ENCODE results near the gene ADAM10.

The ADAM10 gene

DNA sequence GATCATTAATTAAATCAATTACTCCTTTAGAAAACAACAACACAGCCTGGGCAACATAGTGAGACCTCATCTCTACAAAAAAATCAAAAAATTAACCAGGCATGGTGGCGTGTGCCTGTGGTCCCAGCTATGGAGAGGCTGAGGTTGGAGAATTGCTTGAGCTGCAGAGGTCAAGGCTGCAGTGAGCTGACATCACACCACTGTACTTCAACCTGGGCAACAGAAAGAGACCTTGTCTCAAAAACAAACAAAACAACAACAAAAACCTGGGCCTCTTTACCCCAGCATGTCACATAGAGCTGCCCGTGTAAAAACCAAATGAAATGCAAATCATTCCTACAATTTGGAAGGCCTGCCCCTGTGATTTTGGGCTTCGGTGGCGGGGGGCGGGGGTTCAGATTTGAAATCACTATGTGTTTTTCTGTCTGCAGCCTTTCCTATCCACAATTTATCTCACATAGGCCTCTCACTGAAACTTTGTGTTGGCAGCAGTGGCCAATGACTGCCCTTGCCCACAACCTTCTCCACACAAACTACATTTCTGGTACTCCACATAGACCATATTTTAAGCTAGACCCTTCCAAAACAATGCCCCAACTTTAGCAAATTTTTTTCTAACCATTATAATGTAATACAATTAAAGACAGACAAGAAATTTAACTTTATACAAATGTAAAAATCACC is 6.5 kb downstream of the ADAM10 start:
- Histone ChIP-seq H3K9ac (ENCODE audit: low read depth, low read length, poor library complexity) (no peak overlapping the region), H3K23ac (ENCODE audit: low read depth, low read length, poor library complexity) (no peak overlapping the region), H3K27me3 (ENCODE audit: control insufficient read depth in 3 of 3, insufficient read depth in 3 of 3, low read depth in 1 of 3, low read length in 3 of 3) (no peaks in the 10 kb centered on the region), H2BK120ac (ENCODE audit: low read depth, low read length) (no peak overlapping the region), H3K4me2 (ENCODE audit: insufficient read depth, low read length, poor library complexity, severe bottlenecking) (no peak overlapping the region), H3K14ac (ENCODE audit: low read length) (no peak overlapping the region), H4K8ac (ENCODE audit: low read depth, low read length) (no peak overlapping the region), H2AK5ac (ENCODE audit: low read depth, low read length) (no peak overlapping the region), H3K4ac (ENCODE audit: low read length) (no peak overlapping the region), H3K9me3 (replicated peaks in 1 of 2; ENCODE audit: control insufficient read depth in 2 of 2, insufficient read depth in 1 of 2, low read depth in 1 of 2, low read length in 2 of 2) (peaks cover 0 to 3% of the 10 kb centered on the region in 2 donors), H2BK5ac (ENCODE audit: low read length) (no peak overlapping the region), H2BK15ac (ENCODE audit: low read length) (no peak overlapping the region), H2BK12ac (ENCODE audit: low read length) (no peak overlapping the region), H3K4me1 (ENCODE audit: control insufficient read depth in 2 of 2, insufficient read depth in 1 of 2, low read depth in 1 of 2, low read length in 2 of 2) (peaks cover 3 to 5% of the 10 kb centered on the region in 2 donors), H3K18ac (ENCODE audit: low read length) (no peak overlapping the region), H3K4me3 (ENCODE audit: low read length in 2 of 2) (no peak overlapping the region), H2AFZ (ENCODE audit: low read length) (no peak overlapping the region), H3K36me3 (replicated peaks in 1 of 2; ENCODE audit: control insufficient read depth in 2 of 2, insufficient read depth in 2 of 2, low read length in 2 of 2) (peaks cover 0 to 4% of the 10 kb centered on the region in 2 donors), H4K91ac (ENCODE audit: low read depth, low read length, poor library complexity) (no peak overlapping the region), H3K79me1 (ENCODE audit: low read depth, low read length) (peaks cover 6% of the 10 kb centered on the region), H3K27ac (replicated peaks; ENCODE audit: low read length) (no peak overlapping the region)
- no CpG with 5 or more reads among the region's 5 CpGs for WGBS, 2 donors (ENCODE audit: extremely low coverage in 2 of 2, insufficient read length in 2 of 2, insufficient replicate concordance in 1 of 2)
- DNase-seq (ENCODE audit: low spot score), result no peak

DNA sequence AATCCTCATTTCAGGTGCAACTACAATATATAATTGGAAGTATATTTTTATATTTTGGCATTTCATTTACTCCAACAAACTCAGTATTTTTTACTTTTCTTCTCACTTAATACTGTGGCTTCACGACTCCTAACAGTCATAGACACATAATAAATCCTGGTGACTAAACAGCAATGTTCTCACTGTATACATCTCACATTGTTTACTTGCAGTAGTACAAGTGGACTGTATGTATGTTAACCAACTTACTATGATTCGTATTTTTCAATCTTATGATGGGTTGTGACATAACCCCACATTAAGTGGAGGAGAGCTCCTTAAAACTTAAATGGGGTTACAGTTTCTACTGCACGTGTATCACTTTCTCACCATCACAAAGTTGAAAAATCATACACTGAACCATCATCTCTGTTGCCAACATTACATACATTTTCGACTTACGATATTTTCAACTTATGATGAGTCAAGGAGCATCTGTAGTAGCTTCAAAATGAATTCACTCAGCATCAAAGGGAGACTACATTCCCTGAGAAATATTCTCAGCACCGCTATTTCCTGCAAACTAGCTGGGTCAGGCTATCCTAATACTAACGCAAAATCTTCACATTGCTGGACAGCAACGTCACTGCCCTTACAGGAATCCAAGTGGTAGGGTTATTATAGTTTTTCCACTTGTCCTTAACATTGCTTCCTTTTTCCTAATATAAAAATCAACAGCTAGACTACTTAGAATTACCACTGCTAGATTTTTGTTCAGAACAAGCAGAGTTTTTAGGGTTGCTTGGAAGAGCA is 7.3 kb downstream of the ADAM10 start:
- H3K27me3 ChIP-seq (ENCODE audit: control insufficient read depth in 3 of 3, insufficient read depth in 3 of 3, low read depth in 1 of 3, low read length in 3 of 3), result no peaks in the 10 kb centered on the region
- no peak for DNase-seq (ENCODE audit: low spot score)
- peaks cover 0 to 3% of the 10 kb centered on the region in 2 donors for H3K9me3 ChIP-seq (replicated peaks in 1 of 2; ENCODE audit: control insufficient read depth in 2 of 2, insufficient read depth in 1 of 2, low read depth in 1 of 2, low read length in 2 of 2)
- H4K8ac ChIP-seq (ENCODE audit: low read depth, low read length), result no peak overlapping the region
- H2BK5ac ChIP-seq (ENCODE audit: low read length), result no peak overlapping the region
- peaks cover 3% of the 10 kb centered on the region in 2 donors for H3K4me1 ChIP-seq (ENCODE audit: control insufficient read depth in 2 of 2, insufficient read depth in 1 of 2, low read depth in 1 of 2, low read length in 2 of 2)
- no peak overlapping the region for H3K18ac ChIP-seq (ENCODE audit: low read length)
- no peak overlapping the region for H3K4me3 ChIP-seq (ENCODE audit: low read length in 2 of 2)
- no peak overlapping the region for H3K23ac ChIP-seq (ENCODE audit: low read depth, low read length, poor library complexity)
- no peak overlapping the region for H2AFZ ChIP-seq (ENCODE audit: low read length)
- no peak overlapping the region for H3K14ac ChIP-seq (ENCODE audit: low read length)
- H2BK15ac ChIP-seq (ENCODE audit: low read length), result no peak overlapping the region
- WGBS, 2 donors (ENCODE audit: extremely low coverage in 2 of 2, insufficient read length in 2 of 2, insufficient replicate concordance in 1 of 2), result no CpG with 5 or more reads among the region's 8 CpGs
- H2AK5ac ChIP-seq (ENCODE audit: low read depth, low read length), result no peak overlapping the region
- H4K91ac ChIP-seq (ENCODE audit: low read depth, low read length, poor library complexity), result no peak overlapping the region
- no peak overlapping the region for H3K9ac ChIP-seq (ENCODE audit: low read depth, low read length, poor library complexity)
- no peak overlapping the region for H3K27ac ChIP-seq (replicated peaks; ENCODE audit: low read length)
- H3K4me2 ChIP-seq (ENCODE audit: insufficient read depth, low read length, poor library complexity, severe bottlenecking), result no peak overlapping the region
- no peak overlapping the region for H2BK12ac ChIP-seq (ENCODE audit: low read length)
- no peak overlapping the region for H3K4ac ChIP-seq (ENCODE audit: low read length)
- no peak overlapping the region for H2BK120ac ChIP-seq (ENCODE audit: low read depth, low read length)
- peaks cover 0 to 4% of the 10 kb centered on the region in 2 donors for H3K36me3 ChIP-seq (replicated peaks in 1 of 2; ENCODE audit: control insufficient read depth in 2 of 2, insufficient read depth in 2 of 2, low read length in 2 of 2)
- peaks cover 6% of the 10 kb centered on the region for H3K79me1 ChIP-seq (ENCODE audit: low read depth, low read length)

DNA sequence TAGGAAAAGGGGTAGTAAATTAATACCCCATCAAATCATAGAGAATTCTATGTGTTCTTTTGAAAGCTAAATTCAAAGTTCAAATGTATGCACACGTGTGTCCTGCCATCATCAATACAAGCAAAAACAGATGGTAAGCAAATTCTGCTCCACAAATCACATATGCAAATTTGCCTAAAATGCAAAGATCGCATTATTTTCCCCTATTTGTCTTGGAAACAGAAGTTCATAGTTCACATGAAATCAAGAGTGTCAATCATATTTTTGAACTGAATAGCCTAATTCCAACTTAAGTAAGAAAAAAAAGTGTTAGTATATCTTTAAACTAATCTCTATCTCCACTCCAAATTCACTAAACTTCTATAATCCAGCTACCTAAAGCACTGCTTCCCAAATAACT is 8.5 kb downstream of the ADAM10 start:
- Histone ChIP-seq H3K4me2 (ENCODE audit: insufficient read depth, low read length, poor library complexity, severe bottlenecking) (no peak overlapping the region), H3K27ac (replicated peaks; ENCODE audit: low read length) (no peak overlapping the region), H4K91ac (ENCODE audit: low read depth, low read length, poor library complexity) (no peak overlapping the region), H2BK15ac (ENCODE audit: low read length) (no peak overlapping the region), H3K4me1 (ENCODE audit: control insufficient read depth in 2 of 2, insufficient read depth in 1 of 2, low read depth in 1 of 2, low read length in 2 of 2) (peaks cover 2 to 3% of the 10 kb centered on the region in 2 donors), H3K4me3 (ENCODE audit: low read length in 2 of 2) (no peak overlapping the region), H3K9me3 (replicated peaks in 1 of 2; ENCODE audit: control insufficient read depth in 2 of 2, insufficient read depth in 1 of 2, low read depth in 1 of 2, low read length in 2 of 2) (peaks cover 0 to 3% of the 10 kb centered on the region in 2 donors), H2BK12ac (ENCODE audit: low read length) (no peak overlapping the region), H2AK5ac (ENCODE audit: low read depth, low read length) (no peak overlapping the region), H3K18ac (ENCODE audit: low read length) (no peak overlapping the region), H3K9ac (ENCODE audit: low read depth, low read length, poor library complexity) (no peak overlapping the region), H2BK120ac (ENCODE audit: low read depth, low read length) (no peak overlapping the region), H4K8ac (ENCODE audit: low read depth, low read length) (no peak overlapping the region), H2BK5ac (ENCODE audit: low read length) (no peak overlapping the region), H3K4ac (ENCODE audit: low read length) (no peak overlapping the region), H3K36me3 (replicated peaks in 1 of 2; ENCODE audit: control insufficient read depth in 2 of 2, insufficient read depth in 2 of 2, low read length in 2 of 2) (peaks cover 0 to 4% of the 10 kb centered on the region in 2 donors), H3K14ac (ENCODE audit: low read length) (no peak overlapping the region), H3K23ac (ENCODE audit: low read depth, low read length, poor library complexity) (no peak overlapping the region), H3K79me1 (ENCODE audit: low read depth, low read length) (peaks cover 6% of the 10 kb centered on the region), H3K27me3 (ENCODE audit: control insufficient read depth in 3 of 3, insufficient read depth in 3 of 3, low read depth in 1 of 3, low read length in 3 of 3) (no peaks in the 10 kb centered on the region), H2AFZ (ENCODE audit: low read length) (no peak overlapping the region)
- no peak for DNase-seq (ENCODE audit: low spot score)
- no CpG with 5 or more reads among the region's 2 CpGs for WGBS, 2 donors (ENCODE audit: extremely low coverage in 2 of 2, insufficient read length in 2 of 2, insufficient replicate concordance in 1 of 2)

DNA sequence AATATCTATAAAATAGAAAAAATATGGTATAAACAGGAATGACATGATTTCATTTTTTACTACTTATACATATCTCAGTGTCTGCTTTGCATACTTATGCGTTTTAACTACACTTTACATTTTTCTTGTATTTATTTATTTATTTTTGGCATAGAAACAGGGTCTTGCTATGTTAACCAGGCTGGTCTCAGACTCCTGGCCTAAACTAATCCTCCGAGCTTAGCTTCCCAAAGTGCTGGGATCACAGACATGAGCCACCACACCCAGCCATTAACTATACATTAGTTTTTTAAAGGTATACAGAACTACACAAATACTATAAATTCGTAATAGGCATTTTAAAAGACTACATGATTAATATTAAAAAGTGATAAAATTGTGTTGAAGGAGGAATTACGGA is 9.1 kb downstream of the ADAM10 start:
- H3K18ac ChIP-seq (ENCODE audit: low read length), result no peak overlapping the region
- peaks cover 6% of the 10 kb centered on the region for H3K79me1 ChIP-seq (ENCODE audit: low read depth, low read length)
- H2AFZ ChIP-seq (ENCODE audit: low read length), result no peak overlapping the region
- H3K23ac ChIP-seq (ENCODE audit: low read depth, low read length, poor library complexity), result no peak overlapping the region
- no peak overlapping the region for H3K27ac ChIP-seq (replicated peaks; ENCODE audit: low read length)
- H4K91ac ChIP-seq (ENCODE audit: low read depth, low read length, poor library complexity), result no peak overlapping the region
- peaks cover 0 to under 1% of the 10 kb centered on the region in 2 donors for H3K9me3 ChIP-seq (replicated peaks in 1 of 2; ENCODE audit: control insufficient read depth in 2 of 2, insufficient read depth in 1 of 2, low read depth in 1 of 2, low read length in 2 of 2)
- H2BK5ac ChIP-seq (ENCODE audit: low read length), result no peak overlapping the region
- peaks cover 0 to 4% of the 10 kb centered on the region in 2 donors for H3K36me3 ChIP-seq (replicated peaks in 1 of 2; ENCODE audit: control insufficient read depth in 2 of 2, insufficient read depth in 2 of 2, low read length in 2 of 2)
- DNase-seq (ENCODE audit: low spot score), result no peak
- 100% methylated on average over 1 of the region's 4 CpGs; no CpG with 5 or more reads in 1 of the 2 donors for WGBS, 2 donors (ENCODE audit: extremely low coverage in 2 of 2, insufficient read length in 2 of 2, insufficient replicate concordance in 1 of 2)
- H3K9ac ChIP-seq (ENCODE audit: low read depth, low read length, poor library complexity), result no peak overlapping the region
- no peak overlapping the region for H4K8ac ChIP-seq (ENCODE audit: low read depth, low read length)
- H3K4me2 ChIP-seq (ENCODE audit: insufficient read depth, low read length, poor library complexity, severe bottlenecking), result no peak overlapping the region
- H3K14ac ChIP-seq (ENCODE audit: low read length), result no peak overlapping the region
- H3K4ac ChIP-seq (ENCODE audit: low read length), result no peak overlapping the region
- no peak overlapping the region for H2AK5ac ChIP-seq (ENCODE audit: low read depth, low read length)
- H2BK12ac ChIP-seq (ENCODE audit: low read length), result no peak overlapping the region
- H2BK120ac ChIP-seq (ENCODE audit: low read depth, low read length), result no peak overlapping the region
- no peak overlapping the region for H2BK15ac ChIP-seq (ENCODE audit: low read length)
- H3K4me1 ChIP-seq (ENCODE audit: control insufficient read depth in 2 of 2, insufficient read depth in 1 of 2, low read depth in 1 of 2, low read length in 2 of 2), result peaks cover 2% of the 10 kb centered on the region in 2 donors
- no peak overlapping the region for H3K4me3 ChIP-seq (ENCODE audit: low read length in 2 of 2)
- no peaks in the 10 kb centered on the region for H3K27me3 ChIP-seq (ENCODE audit: control insufficient read depth in 3 of 3, insufficient read depth in 3 of 3, low read depth in 1 of 3, low read length in 3 of 3)
